ENCODE measurements around the gene CDC42BPB.
A peak's percentile ranks its signal among the peaks of the same experiment; 100 is the strongest.

Gene CDC42BPB

GRCh38 chr14:103016594-103016993 is 40.8 kb downstream of the CDC42BPB start:
- DNase-seq: no peak

GRCh38 chr14:103016071-103016470 is 41.3 kb downstream of the CDC42BPB start:
- no peak for DNase-seq

GRCh38 chr14:103015426-103015825 is 41.9 kb downstream of the CDC42BPB start:
- no peak for DNase-seq

- DNase-seq: peak; percentile 27
Observed at GRCh38 chr14:103014466-103015228, 42.7 kb downstream of the CDC42BPB start.

GRCh38 chr14:103013028-103013427 is 44.3 kb downstream of the CDC42BPB start:
- no peak for DNase-seq

GRCh38 chr14:103009559-103009958 is 47.8 kb downstream of the CDC42BPB start:
- no peak for DNase-seq

GRCh38 chr14:103008768-103009357 is 48.5 kb downstream of the CDC42BPB start:
- DNase-seq: no peak

GRCh38 chr14:103008126-103008525 is 49.2 kb downstream of the CDC42BPB start:
- DNase-seq: no peak

GRCh38 chr14:103007555-103007954 is 49.8 kb downstream of the CDC42BPB start:
- no peak for DNase-seq

- DNase-seq: no peak
Observed at GRCh38 chr14:103006991-103007520, 50.3 kb downstream of the CDC42BPB start.

- no peak for DNase-seq
Observed at GRCh38 chr14:103006106-103006505, 51.2 kb downstream of the CDC42BPB start.

GRCh38 chr14:103003850-103004249 is 53.5 kb downstream of the CDC42BPB start:
- DNase-seq: no peak

- no peak for DNase-seq
Observed at GRCh38 chr14:103003351-103003615, 54.1 kb downstream of the CDC42BPB start.

GRCh38 chr14:103002578-103003350 is 54.6 kb downstream of the CDC42BPB start:
- DNase-seq: no peak

- DNase-seq: no peak
Observed at GRCh38 chr14:103001651-103002396, 55.5 kb downstream of the CDC42BPB start.

GRCh38 chr14:103001226-103001625 is 56.1 kb downstream of the CDC42BPB start:
- DNase-seq: no peak

- DNase-seq: no peak
Observed at GRCh38 chr14:103000291-103000921, 56.9 kb downstream of the CDC42BPB start.

- DNase-seq: no peak
Observed at GRCh38 chr14:102999227-102999895, 58.0 kb downstream of the CDC42BPB start.

- no peak for DNase-seq
Observed at GRCh38 chr14:102998393-102998792, 59.0 kb downstream of the CDC42BPB start.

GRCh38 chr14:102996941-102997340 is 60.4 kb downstream of the CDC42BPB start:
- DNase-seq: no peak

GRCh38 chr14:102994689-102995088 is 62.7 kb downstream of the CDC42BPB start:
- no peak for DNase-seq

- no peak for DNase-seq
Observed at GRCh38 chr14:102993523-102993922, 63.8 kb downstream of the CDC42BPB start.

Data from right kidney (tissue), 1 donor.